Measurements from ENCODE around the gene TIGD1. TPM values are rescaled to one million over a fixed set of nuclear protein-coding genes. Genes with fewer than 3 reads are reported as not detected.
"Not testable (repeated sequence)": the region's sequence is repeated elsewhere in the genome, so short reads cannot be mapped to it uniquely, and the experiment has no call there.

TIGD1 gene
- total RNA-seq, 2 experiments from 2014 or later, result 11.7 to 12.8 TPM

GRCh38 chr2:232541195-232541960 is 9.0 kb downstream of the TIGD1 start:
- peaks cover 14% of the 10 kb centered on the region for H3K4me1 Mint-ChIP-seq
- peaks cover under 1% of the 10 kb centered on the region for H3K9me3 Mint-ChIP-seq
- DNase-seq (no peak), ATAC-seq (ENCODE audit: low read depth) (no peak)
- peaks cover 5% of the 10 kb centered on the region for H3K36me3 Mint-ChIP-seq
- peaks cover 7% of the 10 kb centered on the region for H3K27me3 Mint-ChIP-seq
- no peak overlapping the region for H3K27ac Mint-ChIP-seq
- POLR2A ChIA-PET, result interaction anchor here (0.6 kb wide), 1 partner anchor 25 kb away, joined by 3 read pairs; no protein-coding TSS in a partner anchor
- H3K4me3 Mint-ChIP-seq, result no peak overlapping the region

GRCh38 chr2:232540441-232541041 is 9.8 kb downstream of the TIGD1 start:
- H3K9me3 Mint-ChIP-seq, result peaks cover 2% of the 10 kb centered on the region
- no peak overlapping the region for H3K27ac Mint-ChIP-seq
- no peak overlapping the region for H3K4me3 Mint-ChIP-seq
- ATAC-seq (ENCODE audit: low read depth), result no peak
- H3K36me3 Mint-ChIP-seq, result peaks cover 5% of the 10 kb centered on the region
- DNase-seq, result no peak
- peaks cover 7% of the 10 kb centered on the region for H3K27me3 Mint-ChIP-seq
- peaks cover 9% of the 10 kb centered on the region for H3K4me1 Mint-ChIP-seq
- POLR2A ChIA-PET, result interaction anchor here (1.1 kb wide), 1 partner anchor 9 kb away, joined by 4 read pairs; no protein-coding TSS in a partner anchor

DNA sequence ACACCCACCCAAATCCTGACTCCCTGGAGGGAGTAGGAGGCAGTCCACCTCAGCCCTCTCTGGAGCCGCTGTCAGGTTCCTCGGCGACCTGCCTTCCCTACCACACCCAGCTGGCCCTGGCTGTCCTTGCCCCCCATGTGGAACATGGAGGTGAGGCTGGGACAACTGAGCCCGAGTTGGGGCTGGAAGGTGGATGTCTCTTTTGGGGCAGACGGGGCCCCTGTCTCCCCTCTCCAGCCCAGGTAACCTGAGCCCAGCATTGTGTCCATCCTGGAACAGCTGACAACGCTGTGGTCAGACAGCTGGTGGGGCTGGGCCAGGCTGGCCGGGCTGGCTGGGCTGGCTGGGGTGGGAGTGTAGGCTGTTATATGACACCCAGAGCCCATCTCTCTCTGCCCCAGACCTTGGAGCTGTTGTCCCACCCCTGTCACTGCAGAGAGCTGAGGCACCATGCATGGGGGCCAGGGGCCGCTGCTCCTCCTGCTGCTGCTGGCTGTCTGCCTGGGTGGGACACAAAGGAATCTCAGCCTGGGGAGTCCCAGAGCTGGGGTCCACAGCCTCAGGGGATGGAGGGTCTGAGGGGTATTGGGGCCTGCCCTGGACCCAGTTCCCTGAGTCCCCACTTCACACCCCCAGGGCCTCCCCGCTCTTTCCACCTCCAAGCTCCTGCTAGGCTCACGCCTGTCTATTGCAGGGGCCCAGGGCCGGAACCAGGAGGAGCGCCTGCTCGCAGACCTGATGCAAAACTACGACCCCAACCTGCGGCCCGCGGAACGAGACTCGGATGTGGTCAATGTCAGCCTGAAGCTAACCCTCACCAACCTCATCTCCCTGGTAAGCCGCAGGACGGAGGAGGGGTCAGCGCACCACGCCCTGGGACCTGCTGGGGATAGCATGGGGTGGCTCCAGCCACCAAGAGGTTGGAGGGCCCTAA is 10.8 kb downstream of the TIGD1 start, which contains the start of gene CHRNG:
Gene CHRNG (plus strand): TSS at position 395 of the 934 bp plus-strand sequence. CDS start 56 bp downstream, at position 451.
- POLR2A ChIA-PET, result interaction anchor here (1.0 to 1.1 kb wide), 2 partner anchors 8 to 11 kb away, joined by 4 to 5 read pairs; partner anchors contain the start of genes EIF4E2 and TIGD1
- H3K4me3 Mint-ChIP-seq, result no peak within 1 kb of the TSS

DNA sequence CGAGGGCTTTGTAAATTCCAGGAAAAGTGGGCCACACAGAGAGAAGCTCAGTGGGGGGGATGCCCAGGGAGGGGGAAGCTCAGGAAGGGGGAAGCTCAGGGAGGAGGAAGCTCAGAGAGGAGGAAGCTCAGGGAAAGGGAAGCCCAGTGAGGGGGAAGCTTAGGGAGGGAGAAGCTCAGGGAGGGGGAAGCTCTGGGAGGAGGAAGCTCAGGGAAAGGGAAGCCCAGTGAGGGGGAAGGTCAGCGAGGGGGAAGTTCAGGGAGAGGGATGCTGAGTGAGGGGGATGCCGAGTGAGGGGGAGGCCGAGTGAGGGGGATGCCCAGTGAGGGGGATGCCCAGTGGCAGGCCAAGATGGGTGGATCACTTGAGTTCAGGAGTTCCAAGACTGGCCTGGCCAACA is 11.7 kb downstream of the TIGD1 start:
- ATAC-seq (ENCODE audit: low read depth) (no peak), DNase-seq (no peak)
- H3K27me3 Mint-ChIP-seq, result peaks cover 7% of the 10 kb centered on the region
- peaks cover 2% of the 10 kb centered on the region for H3K9me3 Mint-ChIP-seq
- POLR2A ChIA-PET, result interaction anchor here (0.7 kb wide), 1 partner anchor 11 kb away, joined by 3 read pairs; the partner anchor contains the start of gene TIGD1
- no peak overlapping the region for H3K27ac Mint-ChIP-seq
- H3K4me3 Mint-ChIP-seq, result no peak overlapping the region
- peaks cover 5% of the 10 kb centered on the region for H3K36me3 Mint-ChIP-seq
- H3K4me1 Mint-ChIP-seq, result peaks cover 9% of the 10 kb centered on the region

More for the DNA sequence above, 10.8 kb downstream of the TIGD1 start, which contains the start of gene CHRNG:
- no peak within 1 kb of the TSS for H3K27ac Mint-ChIP-seq
- H3K9me3 Mint-ChIP-seq, result peaks cover 2% of the 10 kb centered on the region
- peaks cover 7% of the 10 kb centered on the region for H3K27me3 Mint-ChIP-seq
- peaks cover 5% of the 10 kb centered on the region for H3K36me3 Mint-ChIP-seq
- ATAC-seq (ENCODE audit: low read depth), result no peak
- peaks cover 9% of the 10 kb centered on the region for H3K4me1 Mint-ChIP-seq
- DNase-seq, result no peak

- DNase-seq, result no peak
- no peak for ATAC-seq (ENCODE audit: low read depth)
- POLR2A ChIA-PET, result no interaction called here
- peaks cover 3% of the 10 kb centered on the region for H3K36me3 Mint-ChIP-seq
- H3K27ac Mint-ChIP-seq, result no peak overlapping the region
- no peak overlapping the region for H3K4me3 Mint-ChIP-seq
- H3K27me3 Mint-ChIP-seq, result peaks cover 7% of the 10 kb centered on the region
- H3K4me1 Mint-ChIP-seq, result peaks cover 9% of the 10 kb centered on the region
- peaks cover 2% of the 10 kb centered on the region for H3K9me3 Mint-ChIP-seq
These were observed 12.9 kb downstream of the TIGD1 start for GRCh38 chr2:232537499-232537898.

GRCh38 chr2:232537079-232537478 is 13.3 kb downstream of the TIGD1 start:
- no peak overlapping the region for H3K4me3 Mint-ChIP-seq
- peaks cover 9% of the 10 kb centered on the region for H3K4me1 Mint-ChIP-seq
- DNase-seq (peak; percentile 28), ATAC-seq (ENCODE audit: low read depth) (no peak)
- POLR2A ChIA-PET, result no interaction called here
- H3K27me3 Mint-ChIP-seq, result peaks cover 7% of the 10 kb centered on the region
- H3K27ac Mint-ChIP-seq, result no peak overlapping the region
- H3K36me3 Mint-ChIP-seq, result peaks cover 3% of the 10 kb centered on the region
- peaks cover 2% of the 10 kb centered on the region for H3K9me3 Mint-ChIP-seq

DNA sequence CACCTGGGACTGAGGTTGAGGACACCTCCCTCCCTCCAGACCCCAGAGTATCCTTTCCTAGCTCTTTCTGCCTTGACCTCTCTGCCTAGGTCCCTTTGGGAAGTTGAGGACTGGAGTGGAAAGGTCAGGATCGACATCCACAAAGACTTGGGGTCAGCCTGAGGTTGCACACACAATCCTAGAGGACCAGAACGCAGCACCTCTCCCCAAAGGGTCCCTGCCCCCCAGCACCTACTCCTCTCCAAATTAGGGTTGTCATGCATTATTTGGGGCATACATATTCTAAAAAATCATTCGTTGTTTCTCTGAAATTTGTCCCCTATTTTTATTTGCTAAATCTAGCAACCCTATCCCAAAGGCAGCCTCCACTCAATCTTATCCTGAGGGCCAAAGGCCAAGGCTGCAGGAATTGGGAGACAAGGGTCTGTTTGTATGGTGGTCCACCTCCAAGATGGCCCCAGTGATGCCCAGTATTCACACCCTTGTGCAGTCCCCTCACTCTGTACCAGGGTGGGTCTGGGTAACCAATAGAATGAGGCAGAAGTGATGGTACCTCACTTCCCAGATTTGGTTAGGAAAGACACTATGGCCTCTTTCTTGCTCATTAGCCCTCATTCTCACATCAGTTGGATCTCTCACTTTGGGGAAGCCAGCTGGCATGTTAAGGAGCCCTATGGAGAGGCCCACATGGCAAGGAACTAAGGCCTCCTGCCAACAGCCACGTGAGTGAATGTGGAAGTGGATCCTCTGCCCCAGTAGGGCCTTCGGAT is 14.4 kb downstream of the TIGD1 start:
- no peak overlapping the region for H3K4me3 Mint-ChIP-seq
- peaks cover 2% of the 10 kb centered on the region for H3K9me3 Mint-ChIP-seq
- H3K27me3 Mint-ChIP-seq, result peaks cover 7% of the 10 kb centered on the region
- POLR2A ChIA-PET, result no interaction called here
- H3K27ac Mint-ChIP-seq, result no peak overlapping the region
- DNase-seq, result peak; percentile 25
- H3K36me3 Mint-ChIP-seq, result peaks cover 3% of the 10 kb centered on the region
- no peak for ATAC-seq (ENCODE audit: low read depth)
- H3K4me1 Mint-ChIP-seq, result peaks cover 9% of the 10 kb centered on the region

DNA sequence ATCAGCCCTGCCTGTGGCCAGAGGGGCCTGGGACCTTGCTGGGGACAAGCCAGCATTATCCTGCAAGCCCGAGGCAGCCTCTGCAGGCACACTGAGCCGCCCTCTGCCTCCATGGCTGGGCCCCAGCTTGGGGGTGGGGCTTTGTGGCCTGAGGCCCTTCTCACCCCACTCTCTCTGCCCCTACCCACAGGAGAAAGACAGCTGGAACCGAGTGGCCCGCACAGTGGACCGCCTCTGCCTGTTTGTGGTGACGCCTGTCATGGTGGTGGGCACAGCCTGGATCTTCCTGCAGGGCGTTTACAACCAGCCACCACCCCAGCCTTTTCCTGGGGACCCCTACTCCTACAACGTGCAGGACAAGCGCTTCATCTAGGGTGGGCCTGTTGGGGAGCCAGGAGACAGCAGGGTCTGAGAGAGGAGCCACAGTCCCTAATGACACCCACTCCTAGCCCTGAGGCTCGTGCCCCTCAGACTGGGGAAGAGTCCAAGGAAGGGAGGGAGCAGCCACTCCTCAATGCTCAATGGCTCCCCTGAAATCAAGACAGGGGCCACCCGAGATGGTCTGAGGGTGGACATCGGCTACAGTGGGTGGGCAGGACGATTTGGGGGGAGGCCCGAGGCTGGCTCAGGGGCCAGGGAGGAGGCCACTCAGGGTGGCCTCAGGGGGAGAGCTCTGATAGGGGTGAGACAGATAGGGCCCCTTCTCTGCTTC is 15.3 kb downstream of the TIGD1 start:
- Mint-ChIP-seq H3K27me3 (peaks cover 7% of the 10 kb centered on the region), H3K4me1 (peaks cover 9% of the 10 kb centered on the region), H3K36me3 (peaks cover 3% of the 10 kb centered on the region), H3K27ac (no peak overlapping the region), H3K4me3 (no peak overlapping the region), H3K9me3 (peaks cover 2% of the 10 kb centered on the region)
- POLR2A ChIA-PET, result no interaction called here
- no peak for ATAC-seq (ENCODE audit: low read depth)
- peak; percentile 10 for DNase-seq

GRCh38 chr2:232533944-232534710 is 16.2 kb downstream of the TIGD1 start:
- POLR2A ChIA-PET, result no interaction called here

GRCh38 chr2:232532821-232533220 is 17.5 kb downstream of the TIGD1 start:
- H3K4me1 Mint-ChIP-seq; ATAC-seq (ENCODE audit: low read depth); POLR2A ChIA-PET; H3K9me3 Mint-ChIP-seq; H3K27ac Mint-ChIP-seq; H3K27me3 Mint-ChIP-seq; H3K36me3 Mint-ChIP-seq; H3K4me3 Mint-ChIP-seq: not testable (repeated sequence)
- peak; percentile 22 for DNase-seq

More at GRCh38 chr2:232533944-232534710, 16.2 kb downstream of the TIGD1 start:
- Mint-ChIP-seq H3K27me3 (peaks cover 7% of the 10 kb centered on the region), H3K9me3 (peaks cover 2% of the 10 kb centered on the region), H3K4me3 (no peak overlapping the region), H3K4me1 (peaks cover 12% of the 10 kb centered on the region), H3K27ac (no peak overlapping the region), H3K36me3 (peaks cover 3% of the 10 kb centered on the region)
- DNase-seq (peak; percentile 20), ATAC-seq (ENCODE audit: low read depth) (no peak)

DNA sequence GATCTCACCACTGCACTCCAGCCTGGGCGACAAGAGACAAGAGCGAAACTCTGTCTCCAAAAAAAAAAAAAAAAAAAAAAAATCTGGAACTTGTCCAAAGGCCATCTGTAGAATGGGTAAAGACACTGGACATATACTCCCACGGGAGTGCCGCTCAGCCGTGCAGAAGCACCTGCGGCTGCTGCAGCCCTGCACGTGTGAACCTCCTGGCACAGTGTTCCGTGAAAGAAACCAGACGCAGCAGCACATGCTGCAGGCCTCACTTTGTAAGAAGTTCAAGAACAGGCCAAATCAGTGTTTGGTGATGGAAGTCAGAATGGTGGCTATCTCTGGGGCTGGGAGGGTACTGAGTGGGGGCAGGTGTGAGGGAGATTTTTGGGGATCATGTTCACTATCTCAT is 17.9 kb downstream of the TIGD1 start:
- Mint-ChIP-seq H3K4me3 (no peak overlapping the region), H3K9me3 (peaks cover 2% of the 10 kb centered on the region), H3K4me1 (peaks cover 8% of the 10 kb centered on the region), H3K36me3 (peaks cover 3% of the 10 kb centered on the region), H3K27ac (no peak overlapping the region), H3K27me3 (peaks cover 5% of the 10 kb centered on the region)
- POLR2A ChIA-PET, result no interaction called here
- no peak for ATAC-seq (ENCODE audit: low read depth)
- DNase-seq, result no peak

Data from activated naive CD8-positive, alpha-beta T cell treated with anti-CD3 and anti-CD28 coated beads, Interleukin-2, amount 10 ng/mL, durations not matched to agents 7 days and 5 days (primary cell).